K562 (cell line): ENCODE measurements around the gene BRSK1. TPM values are rescaled to one million over a fixed set of nuclear protein-coding genes. Genes with fewer than 3 reads are reported as not detected.

Experiments
- ATAC-seq: fragments of 200-7000 bp; cut with Tn5 transposase; 3 replicates; pipeline ENCODE4 v1.9.1; 2020; ENCODE audit warnings: moderate library complexity
- BruUV-seq: library from RNA; stranded (reverse); fragments of 400-500 nt; replicated peaks from 2 replicates; lab custom pipeline; 2021; lab: Mats Ljungman, UMichigan
- CTCF ChIA-PET: fragments of 300-600 bp; formaldehyde crosslinking; extraction: SDS; loops from one replicate; lab custom pipeline; 2021; ENCODE audit warnings: low intra/inter-chr PET ratio; lab: Yijun Ruan, JAX
- POLR2A ChIA-PET: fragments of 300-600, 350-650 bp; sonication (Branson Sonifier 250); formaldehyde crosslinking; extraction: SDS; loops from one replicate; lab custom pipeline; 2021; ENCODE audit warnings: antibody characterized with exemption, inconsistent platforms; lab: Yijun Ruan, JAX
- DNase-seq, 4 experiments: peaks; one replicate each; pipeline versions ENCODE4 v3.0.0 to v3.0.0-alpha.2; 2011 to 2018; ENCODE audit warnings: low spot score in 3 of 4, mixed read lengths in 3 of 4; ENCODE audit errors: extremely low read depth in 1 of 4
- FAIRE-seq: peaks from 2 replicates; lab custom pipeline; 2011; peaks lifted over from hg19 to GRCh38; lab: Jason Lieb, UNC
- H2AFZ ChIP-seq: 2 replicates; pipeline ENCODE4 v1.6.0; 2011; ENCODE audit warnings: low read depth, low read length, control low read depth, inconsistent platforms
- H3K27ac ChIP-seq: fragments of 200-600 bp; 3 replicates; pipeline ENCODE4 v1.8.0; 2011; ENCODE audit warnings: low read depth, mild to moderate bottlenecking, control low read depth, inconsistent platforms, low read length, moderate library complexity, mixed read lengths; ENCODE audit errors: extremely low read depth
- H3K27me3 ChIP-seq, 2 experiments: fragments of 300-600 bp in 1 of 2; 2 replicates in 1 of 2; 3 replicates in 1 of 2; pipeline versions ENCODE4 v1.6.0 to v1.8.0; 2011; ENCODE audit warnings: inconsistent platforms in 2 of 2, low read length in 2 of 2, mild to moderate bottlenecking in 1 of 2, mixed read lengths in 1 of 2, moderate library complexity in 1 of 2; ENCODE audit not compliant: control insufficient read depth in 2 of 2, insufficient read depth in 2 of 2
- H3K36me3 ChIP-seq: fragments of 300-600 bp; 3 replicates; pipeline ENCODE4 v1.8.0; 2011; ENCODE audit warnings: mild to moderate bottlenecking, low read length, inconsistent platforms; ENCODE audit not compliant: control insufficient read depth, insufficient read depth
- H3K4me1 ChIP-seq, 2 experiments: fragments of 200-600 bp in 1 of 2; replicated peaks in 1 of 2; 2 replicates in 1 of 2; 3 replicates in 1 of 2; pipeline versions ENCODE4 v1.5.1 to v1.8.0; 2011; ENCODE audit warnings: inconsistent platforms in 2 of 2, low read length in 2 of 2, mild to moderate bottlenecking in 1 of 2, mixed read lengths in 1 of 2, moderate library complexity in 1 of 2; ENCODE audit not compliant: control insufficient read depth in 2 of 2, insufficient read depth in 2 of 2
- H3K4me2 ChIP-seq: 2 replicates; pipeline ENCODE4 v1.6.1; 2011; ENCODE audit warnings: low read length, control low read depth, inconsistent platforms, mixed read lengths; ENCODE audit not compliant: insufficient read depth
- H3K4me3 ChIP-seq: fragments of 200-600 bp; sonication (generic), shearing (Covaris generic); 2 replicates; pipeline ENCODE4 v1.5.1; 2016; ENCODE audit warnings: control low read depth, inconsistent platforms
- H3K79me2 ChIP-seq: fragments of 200-600 bp; 3 replicates; pipeline ENCODE4 v1.8.0; 2011; ENCODE audit warnings: low read length, inconsistent platforms; ENCODE audit not compliant: control insufficient read depth, insufficient read depth
- H3K9ac ChIP-seq, 2 experiments: 2 replicates each; pipeline versions ENCODE4 v1.6.0 to v1.6.1; 2011; ENCODE audit warnings: low read depth in 2 of 2, low read length in 2 of 2, control low read depth in 1 of 2, inconsistent platforms in 1 of 2, mild to moderate bottlenecking in 1 of 2, mixed read lengths in 1 of 2; ENCODE audit not compliant: insufficient read depth in 1 of 2
- H3K9me1 ChIP-seq: one replicate; pipeline ENCODE4 v1.6.0; 2011; ENCODE audit warnings: inconsistent platforms, mild to moderate bottlenecking, low read length, moderate library complexity; ENCODE audit not compliant: control insufficient read depth, insufficient read depth
- H3K9me3 ChIP-seq: replicated peaks from 2 replicates; pipeline ENCODE4 v1.5.1; 2011; ENCODE audit warnings: low read depth, low read length, inconsistent platforms; ENCODE audit not compliant: control insufficient read depth, insufficient read depth
- H4K20me1 ChIP-seq: replicated peaks from 2 replicates; pipeline ENCODE4 v1.6.1; 2011; ENCODE audit warnings: low read length, inconsistent platforms, mixed read lengths; ENCODE audit not compliant: control insufficient read depth, insufficient read depth
- EGR1 ChIP-seq: fragments of 450-650 bp; conservative IDR thresholded peaks from 2 replicates; pipeline ENCODE4 v1.6.1; 2017; ENCODE audit warnings: mild to moderate bottlenecking
- HDAC1 ChIP-seq, 2 experiments: fragments of 450-650 bp; IDR thresholded peaks; 2 replicates each; pipeline ENCODE4 v1.6.1; 2016 to 2017; ENCODE audit warnings: inconsistent platforms in 1 of 2, mild to moderate bottlenecking in 1 of 2, moderate library complexity in 1 of 2
- IFI16 ChIP-seq: fragments of 250-450 bp; sonication (Bioruptor Pico); IDR thresholded peaks from 2 replicates; pipeline ENCODE4 v2.1.2; 2022; ENCODE audit warnings: mild to moderate bottlenecking, inconsistent platforms
- NFATC3 ChIP-seq: fragments of 450-650 bp; IDR thresholded peaks from 2 replicates; pipeline ENCODE4 v1.6.1; 2017; ENCODE audit warnings: mild to moderate bottlenecking
- POLR2A ChIP-seq: fragments of 450-650 bp; conservative IDR thresholded peaks from 2 replicates; pipeline ENCODE4 v1.6.1; 2016
- RAD51 ChIP-seq: fragments of 450-650 bp; IDR thresholded peaks from 2 replicates; pipeline ENCODE4 v1.7.1; 2016; ENCODE audit warnings: low read depth, mild to moderate bottlenecking, borderline replicate concordance
- SREBF2 ChIP-seq: sonication (generic); formaldehyde crosslinking; IDR thresholded peaks from 2 replicates; pipeline ENCODE4 v1.4.0; 2020; ENCODE audit warnings: mild to moderate bottlenecking, missing genetic modification reagents
- WGBS: fragments of 100-300 bp; shearing (Covaris generic); methylation state at CpG from one replicate; pipeline ENCODE4 v1.1.6; 2016; ENCODE audit warnings: low coverage, mixed read lengths; ENCODE audit not compliant: insufficient coverage; ENCODE audit errors: missing lambda C conversion rate; 5-methylcytosine and 5-hydroxymethylcytosine counted together
- in situ Hi-C: fragments of 300-500 bp; cut with MboI; formaldehyde crosslinking; loops from 4 replicates; pipeline ENCODE4 v1.15.0; 2018; ENCODE audit warnings: inconsistent platforms, mixed read lengths
- intact Hi-C: fragments of 100-400 bp; cut with micrococcal nuclease; formaldehyde crosslinking; loops from 2 replicates; pipeline ENCODE4 v1.14.2; 2022
- polyA plus RNA-seq, 8 experiments: library from polyadenylated mRNA; depleted of rRNA in 4 of 8; stranded (reverse) in 5 of 8; unstranded in 3 of 8; fragments of >200 nt; fragmentation: Nextera tagmentation in 2 of 8; fragmentation: Illumina TruSeq in 1 of 8; extraction: Ambion mirVana in 2 of 8; extraction: Trizol in 1 of 8; gene quantifications; 2 replicates each; pipeline versions ENCODE4 v1.2.1 to v1.2.3, GENCODE V29; 2011 to 2014; ENCODE audit warnings: inconsistent platforms in 1 of 8, missing spikeins in 1 of 8
- total RNA-seq, 7 experiments: library from RNA; depleted of rRNA in 6 of 7; stranded (reverse); fragments of >200 nt in 6 of 7; fragmentation: Illumina TruSeq in 2 of 7; extraction: Trizol in 2 of 7; gene quantifications; 2 replicates each; pipeline versions ENCODE4 v1.2.1 to v1.2.3, GENCODE V29; 2011 to 2021; ENCODE audit warnings: low replicate concordance in 1 of 7
- TF ChIP-seq, protein P1 (sequence below): fragments of 250-450 bp; sonication (Bioruptor Pico); IDR thresholded peaks from 2 replicates; pipeline ENCODE4 v1.4.0; 2020; ENCODE audit warnings: mild to moderate bottlenecking, moderate library complexity

Gene BRSK1
- total and polyA plus RNA-seq, 9 of the 15 experiments (the other 6 are each of a cell fraction or from before 2014, with no cell fraction given), result 1.7 to 9.3 (median 3.8) TPM; not detected in 2

DNA sequence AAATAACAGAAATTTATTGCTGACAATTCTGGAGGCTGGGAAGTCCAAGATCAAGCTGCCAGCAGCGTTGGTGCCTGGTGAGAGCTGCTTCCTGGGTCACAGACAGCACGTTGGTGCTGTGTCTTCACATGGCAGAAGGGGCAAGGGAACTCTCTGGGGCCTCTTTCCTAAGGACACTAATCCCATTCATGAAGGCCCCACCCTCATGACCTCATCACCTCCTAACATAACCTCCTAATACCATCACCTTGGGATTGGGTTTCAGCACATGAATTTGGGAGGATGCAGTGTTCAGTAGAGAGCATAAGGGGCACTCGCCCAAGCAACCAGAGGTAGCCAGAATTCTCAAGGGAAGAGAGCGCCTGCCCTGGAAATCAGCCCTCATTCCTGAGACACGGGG lies 25.7 kb downstream of the BRSK1 start (continued):
- TF ChIP-seq, protein P1, sequence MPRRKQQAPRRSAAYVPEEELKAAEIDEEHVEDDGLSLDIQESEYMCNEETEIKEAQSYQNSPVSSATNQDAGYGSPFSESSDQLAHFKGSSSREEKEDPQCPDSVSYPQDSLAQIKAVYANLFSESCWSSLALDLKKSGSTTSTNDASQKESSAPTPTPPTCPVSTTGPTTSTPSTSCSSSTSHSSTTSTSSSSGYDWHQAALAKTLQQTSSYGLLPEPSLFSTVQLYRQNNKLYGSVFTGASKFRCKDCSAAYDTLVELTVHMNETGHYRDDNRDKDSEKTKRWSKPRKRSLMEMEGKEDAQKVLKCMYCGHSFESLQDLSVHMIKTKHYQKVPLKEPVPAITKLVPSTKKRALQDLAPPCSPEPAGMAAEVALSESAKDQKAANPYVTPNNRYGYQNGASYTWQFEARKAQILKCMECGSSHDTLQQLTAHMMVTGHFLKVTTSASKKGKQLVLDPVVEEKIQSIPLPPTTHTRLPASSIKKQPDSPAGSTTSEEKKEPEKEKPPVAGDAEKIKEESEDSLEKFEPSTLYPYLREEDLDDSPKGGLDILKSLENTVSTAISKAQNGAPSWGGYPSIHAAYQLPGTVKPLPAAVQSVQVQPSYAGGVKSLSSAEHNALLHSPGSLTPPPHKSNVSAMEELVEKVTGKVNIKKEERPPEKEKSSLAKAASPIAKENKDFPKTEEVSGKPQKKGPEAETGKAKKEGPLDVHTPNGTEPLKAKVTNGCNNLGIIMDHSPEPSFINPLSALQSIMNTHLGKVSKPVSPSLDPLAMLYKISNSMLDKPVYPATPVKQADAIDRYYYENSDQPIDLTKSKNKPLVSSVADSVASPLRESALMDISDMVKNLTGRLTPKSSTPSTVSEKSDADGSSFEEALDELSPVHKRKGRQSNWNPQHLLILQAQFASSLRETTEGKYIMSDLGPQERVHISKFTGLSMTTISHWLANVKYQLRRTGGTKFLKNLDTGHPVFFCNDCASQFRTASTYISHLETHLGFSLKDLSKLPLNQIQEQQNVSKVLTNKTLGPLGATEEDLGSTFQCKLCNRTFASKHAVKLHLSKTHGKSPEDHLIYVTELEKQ (CRISPR knock-in tag), result no peak
- no peak for TF ChIP-seq POLR2A
- TF ChIP-seq RAD51, result no peak
- no peak for TF ChIP-seq IFI16 (CRISPR knock-in tag)
- no peak for TF ChIP-seq NFATC3
- no peak for TF ChIP-seq HDAC1 (IDR thresholded peaks at IDR 0.05)
- no peak for TF ChIP-seq EGR1
- TF ChIP-seq SREBF2 (CRISPR knock-in tag), result no peak
- TF ChIP-seq, all 486 proteins: peak for 0

DNA sequence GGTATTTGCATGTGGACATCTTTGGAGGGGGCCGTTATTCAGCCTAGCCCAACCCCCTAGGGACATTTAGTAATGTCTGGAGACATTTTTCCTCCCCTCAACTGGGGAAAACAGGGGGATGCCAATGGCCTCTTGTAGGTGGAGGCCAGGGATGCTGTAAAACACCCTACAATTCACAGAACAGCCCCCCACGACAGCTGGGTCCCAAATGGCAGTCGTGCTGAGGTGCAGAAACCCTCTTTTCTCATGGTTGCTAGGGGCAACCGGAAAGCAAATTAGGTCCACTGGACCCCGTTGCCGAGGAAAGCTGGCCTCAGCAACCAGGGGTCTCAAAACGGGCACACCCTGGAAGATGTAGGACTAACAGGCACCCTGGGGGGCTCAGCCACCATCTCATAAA lies 26.7 kb downstream of the BRSK1 start:
- H3K9me1 ChIP-seq, result no peaks in the 10 kb centered on the region
- H3K36me3 ChIP-seq, result peaks cover 5% of the 10 kb centered on the region; the same call in 1 of the 3 replicates
- WGBS, result 51% methylated on average over 7 of the region's 7 CpGs
- DNase-seq (no peak), ATAC-seq (no peak), FAIRE-seq (no peak)
- H3K4me3 ChIP-seq, result no peak overlapping the region
- H3K4me1 ChIP-seq, result peaks cover 9 to 40% of the 10 kb centered on the region in 2 experiments; a peak in 4 of 5 replicates
- H3K4me2 ChIP-seq, result no peak overlapping the region
- CTCF ChIA-PET, result no interaction called here
- no TSS peak for BruUV-seq
- POLR2A ChIA-PET, result interaction anchor here (1.1 to 1.3 kb wide), 2 partner anchors 10 to 11 kb away, joined by 3 to 4 read pairs; no protein-coding TSS in a partner anchor
- H3K9ac ChIP-seq, result no peak overlapping the region
- no peak overlapping the region for H2AFZ ChIP-seq
- H3K27me3 ChIP-seq, result no peaks in the 10 kb centered on the region
- H3K27ac ChIP-seq, result no peak overlapping the region
- intact Hi-C loops (no loop called here), in situ Hi-C loops (no loop called here)
- no peaks in the 10 kb centered on the region for H3K79me2 ChIP-seq
- no peaks in the 10 kb centered on the region for H4K20me1 ChIP-seq
- H3K9me3 ChIP-seq, result no peaks in the 10 kb centered on the region
